ENCODE data around the gene CLCN7. TPM values are rescaled to one million over a fixed set of nuclear protein-coding genes. Genes with fewer than 3 reads are reported as not detected.

The CLCN7 gene
- polyA plus RNA-seq, 1 experiment, result 36.4 TPM

DNA sequence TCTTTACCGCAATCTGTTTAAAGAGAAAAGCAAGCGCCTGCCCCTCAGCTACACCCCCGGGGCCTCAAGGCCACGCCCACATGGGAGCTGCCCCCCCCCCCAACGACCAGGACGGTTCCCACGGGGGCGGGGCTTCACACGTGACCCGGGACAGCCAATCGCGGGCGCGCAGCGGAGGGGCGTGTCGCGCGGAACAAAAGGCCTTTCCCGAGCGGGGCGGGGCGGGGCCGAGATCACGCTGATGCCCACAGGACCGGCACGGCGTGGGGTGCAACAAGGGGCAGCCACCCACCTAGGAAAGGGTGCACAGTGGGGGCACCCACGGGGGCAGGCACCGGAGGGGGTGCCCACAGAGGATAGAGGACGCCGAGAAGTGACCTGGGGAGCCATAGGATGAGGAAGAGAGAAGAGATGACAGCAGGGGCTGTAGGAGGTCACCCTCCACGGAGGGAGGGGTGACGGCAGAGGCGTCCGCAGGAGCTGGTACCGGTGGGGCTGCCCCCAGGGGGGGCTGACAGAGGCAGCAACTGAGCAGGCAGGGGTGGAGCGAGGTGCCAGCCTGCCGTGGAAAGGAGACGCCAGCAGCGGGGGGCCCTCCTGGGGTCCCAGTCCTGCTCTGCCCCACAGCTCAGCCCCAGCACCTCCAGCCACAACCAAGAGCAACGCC is 66.5 kb downstream of the CLCN7 start:
- POLR2A ChIA-PET, result no interaction called here

DNA sequence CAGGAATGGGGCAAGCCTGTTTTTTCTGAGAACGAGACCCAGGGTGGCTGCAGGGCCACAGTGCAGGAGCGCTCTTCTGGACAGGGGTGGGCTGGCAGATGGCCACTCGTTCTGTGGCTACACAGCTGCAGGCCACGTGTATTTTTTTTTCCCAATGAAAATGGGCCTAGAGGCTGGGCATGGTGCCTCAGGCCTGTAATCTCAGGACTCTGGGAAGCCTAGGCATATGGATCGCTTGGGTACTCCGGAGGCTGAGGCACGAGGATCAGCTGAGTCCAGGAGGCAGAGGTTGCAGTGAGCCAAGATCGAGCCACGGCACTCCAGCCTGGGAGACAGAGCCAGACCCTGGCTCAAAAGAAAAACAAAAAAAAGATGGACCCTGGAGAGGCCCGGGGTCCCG is 67.1 kb downstream of the CLCN7 start:
- DNase-seq (ENCODE audit: low read depth), result no peak
- ChIA-PET CTCF (interaction anchor here (1.8 kb wide), 1 partner anchor 44 kb away, joined by 6 read pairs; no protein-coding TSS in a partner anchor), POLR2A (no interaction called here)
- Histone ChIP-seq H3K4me3 (ENCODE audit: low read depth, low read length) (peak overlapping the region; percentile 13; the same call in 1 of the 2 replicates), H3K27me3 (ENCODE audit: control insufficient read depth, insufficient read depth, low read length) (no peaks in the 10 kb centered on the region), H3K36me3 (ENCODE audit: control insufficient read depth, insufficient read depth, low read length) (peaks cover 14% of the 10 kb centered on the region)
- TF ChIP-seq, protein P1, sequence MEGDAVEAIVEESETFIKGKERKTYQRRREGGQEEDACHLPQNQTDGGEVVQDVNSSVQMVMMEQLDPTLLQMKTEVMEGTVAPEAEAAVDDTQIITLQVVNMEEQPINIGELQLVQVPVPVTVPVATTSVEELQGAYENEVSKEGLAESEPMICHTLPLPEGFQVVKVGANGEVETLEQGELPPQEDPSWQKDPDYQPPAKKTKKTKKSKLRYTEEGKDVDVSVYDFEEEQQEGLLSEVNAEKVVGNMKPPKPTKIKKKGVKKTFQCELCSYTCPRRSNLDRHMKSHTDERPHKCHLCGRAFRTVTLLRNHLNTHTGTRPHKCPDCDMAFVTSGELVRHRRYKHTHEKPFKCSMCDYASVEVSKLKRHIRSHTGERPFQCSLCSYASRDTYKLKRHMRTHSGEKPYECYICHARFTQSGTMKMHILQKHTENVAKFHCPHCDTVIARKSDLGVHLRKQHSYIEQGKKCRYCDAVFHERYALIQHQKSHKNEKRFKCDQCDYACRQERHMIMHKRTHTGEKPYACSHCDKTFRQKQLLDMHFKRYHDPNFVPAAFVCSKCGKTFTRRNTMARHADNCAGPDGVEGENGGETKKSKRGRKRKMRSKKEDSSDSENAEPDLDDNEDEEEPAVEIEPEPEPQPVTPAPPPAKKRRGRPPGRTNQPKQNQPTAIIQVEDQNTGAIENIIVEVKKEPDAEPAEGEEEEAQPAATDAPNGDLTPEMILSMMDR (IDR thresholded peaks at IDR 0.05; ENCODE audit: insufficient read depth, low read depth, low read length), result no peak

More for the DNA sequence above, 66.5 kb downstream of the CLCN7 start:
- H3K27me3 ChIP-seq (ENCODE audit: control insufficient read depth, insufficient read depth, low read length), result no peaks in the 10 kb centered on the region
- DNase-seq (ENCODE audit: low read depth), result peak; percentile 23
- TF ChIP-seq, protein P1 (IDR thresholded peaks at IDR 0.05; ENCODE audit: insufficient read depth, low read depth, low read length), result no peak
- CTCF ChIA-PET, result interaction anchor here (0.6 to 1.8 kb wide), 3 partner anchors 19 to 45 kb away, joined by 3 to 6 read pairs (median 3); no protein-coding TSS in a partner anchor
- H3K4me3 ChIP-seq (ENCODE audit: low read depth, low read length), result peak overlapping the region; percentile 43
- H3K36me3 ChIP-seq (ENCODE audit: control insufficient read depth, insufficient read depth, low read length), result peaks cover 13% of the 10 kb centered on the region

DNA sequence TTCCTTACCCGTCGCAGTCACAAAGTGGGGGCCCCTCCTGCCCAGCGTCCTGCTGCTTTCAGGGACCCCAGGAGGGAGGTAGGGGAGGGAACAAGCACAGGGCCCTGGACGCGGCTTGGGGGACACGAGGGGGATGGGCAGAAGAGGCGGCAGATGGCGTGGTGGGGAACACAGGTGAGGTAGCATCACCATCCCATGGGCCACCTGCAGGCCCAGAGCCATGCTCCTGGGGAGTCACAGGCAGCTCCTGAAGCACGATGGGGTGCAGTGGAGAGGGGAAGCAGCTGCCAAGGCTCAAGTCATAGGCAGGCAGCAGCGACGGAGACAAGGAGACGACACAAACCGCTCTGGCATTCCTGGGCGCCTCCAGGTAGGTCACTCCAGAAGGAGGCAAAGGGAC is 71.1 kb downstream of the CLCN7 start:
- no peak for DNase-seq (ENCODE audit: low read depth)

DNA sequence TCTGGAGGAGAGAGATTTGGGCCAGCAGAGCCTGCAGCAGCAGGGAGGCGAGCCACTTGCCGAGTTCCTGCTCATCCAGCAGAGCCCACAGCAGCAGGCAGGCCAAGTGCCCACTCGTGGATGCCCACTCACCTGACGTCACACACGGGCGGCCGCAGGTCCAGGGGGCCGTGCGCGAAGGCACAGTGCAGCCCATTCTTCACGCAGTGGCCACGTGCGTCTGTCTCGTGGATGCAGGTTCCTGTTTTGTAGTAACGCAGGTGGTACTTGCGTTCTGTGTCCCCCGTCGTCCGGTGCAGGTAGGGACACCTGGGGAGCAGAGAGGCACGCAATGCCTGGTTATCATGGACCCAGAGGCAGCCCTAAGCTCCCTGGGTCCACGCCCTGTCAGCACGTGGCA is 71.8 kb downstream of the CLCN7 start:
- CTCF ChIA-PET, result no interaction called here
- Histone ChIP-seq H3K36me3 (ENCODE audit: control insufficient read depth, insufficient read depth, low read length) (peaks cover 32% of the 10 kb centered on the region), H3K4me3 (ENCODE audit: low read depth, low read length) (no peak overlapping the region), H3K27me3 (ENCODE audit: control insufficient read depth, insufficient read depth, low read length) (no peaks in the 10 kb centered on the region)
- POLR2A ChIA-PET, result no interaction called here
- TF ChIP-seq, protein P1 (IDR thresholded peaks at IDR 0.05; ENCODE audit: insufficient read depth, low read depth, low read length), result no peak
- DNase-seq (ENCODE audit: low read depth), result no peak

More for the DNA sequence above, 71.1 kb downstream of the CLCN7 start:
- H3K36me3 ChIP-seq (ENCODE audit: control insufficient read depth, insufficient read depth, low read length), result peaks cover 29% of the 10 kb centered on the region
- no peak overlapping the region for H3K4me3 ChIP-seq (ENCODE audit: low read depth, low read length)
- CTCF ChIA-PET, result no interaction called here
- POLR2A ChIA-PET, result no interaction called here
- H3K27me3 ChIP-seq (ENCODE audit: control insufficient read depth, insufficient read depth, low read length), result no peaks in the 10 kb centered on the region
- TF ChIP-seq, protein P1 (IDR thresholded peaks at IDR 0.05; ENCODE audit: insufficient read depth, low read depth, low read length), result no peak

DNA sequence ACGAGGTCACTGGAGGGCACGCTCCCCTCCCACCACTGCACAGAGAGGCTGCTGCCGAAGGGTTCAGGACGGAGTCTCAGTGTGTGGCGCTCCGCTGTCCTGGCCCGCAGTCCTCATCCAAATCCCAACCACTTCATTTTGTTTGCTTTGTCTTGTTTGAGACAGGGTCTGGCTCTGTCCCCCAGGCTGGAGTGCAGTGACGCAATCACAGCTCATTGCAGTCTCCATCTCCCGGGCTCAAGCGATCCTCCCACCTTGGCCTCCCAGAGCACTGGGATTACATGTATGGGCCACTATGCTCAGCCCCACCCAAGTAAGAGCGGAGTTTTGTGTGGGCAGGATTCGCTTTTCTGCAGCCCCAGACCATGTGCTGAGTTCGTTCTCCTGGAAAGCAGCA is 73.1 kb downstream of the CLCN7 start:
- POLR2A ChIA-PET, result no interaction called here
- CTCF ChIA-PET, result no interaction called here

More for the DNA sequence above, 73.1 kb downstream of the CLCN7 start:
- peaks cover 33% of the 10 kb centered on the region for H3K36me3 ChIP-seq (ENCODE audit: control insufficient read depth, insufficient read depth, low read length)
- H3K27me3 ChIP-seq (ENCODE audit: control insufficient read depth, insufficient read depth, low read length), result no peaks in the 10 kb centered on the region
- H3K4me3 ChIP-seq (ENCODE audit: low read depth, low read length), result no peak overlapping the region
- no peak for DNase-seq (ENCODE audit: low read depth)
- TF ChIP-seq, protein P1 (IDR thresholded peaks at IDR 0.05; ENCODE audit: insufficient read depth, low read depth, low read length), result no peak
